ENCODE results near the gene NPHS1. TPM values are rescaled to one million over a fixed set of nuclear protein-coding genes. Genes with fewer than 3 reads are reported as not detected.
"Not testable (repeated sequence)": the region's sequence is repeated elsewhere in the genome, so short reads cannot be mapped to it uniquely, and the experiment has no call there.

Gene NPHS1
- polyA plus RNA-seq, 1 donor: 0.71 TPM

GRCh38 chr19:35848919-35849505 lies 3.3 kb downstream of the NPHS1 start:
- no peak for DNase-seq

GRCh38 chr19:35848486-35848885 lies 3.8 kb downstream of the NPHS1 start:
- no peak for DNase-seq

GRCh38 chr19:35847911-35848310 lies 4.4 kb downstream of the NPHS1 start:
- no peak for DNase-seq

GRCh38 chr19:35846038-35846668 lies 6.2 kb downstream of the NPHS1 start:
- DNase-seq: no peak

GRCh38 chr19:35845215-35846037 lies 6.9 kb downstream of the NPHS1 start:
- no peak for DNase-seq

- DNase-seq: no peak
Observed at GRCh38 chr19:35844482-35845214, 7.7 kb downstream of the NPHS1 start.

GRCh38 chr19:35843676-35844481 lies 8.4 kb downstream of the NPHS1 start:
- DNase-seq: no peak

- no peak for DNase-seq
Observed at GRCh38 chr19:35842666-35843272, 9.5 kb downstream of the NPHS1 start.

- no peak for DNase-seq
Observed at GRCh38 chr19:35841961-35842595, 10.2 kb downstream of the NPHS1 start.

- not testable (repeated sequence) for DNase-seq
Observed at GRCh38 chr19:35836096-35836495, 16.2 kb downstream of the NPHS1 start.

- DNase-seq: no peak
Observed at GRCh38 chr19:35833972-35834371, 18.3 kb downstream of the NPHS1 start.

GRCh38 chr19:35832054-35832453 lies 20.2 kb downstream of the NPHS1 start:
- DNase-seq: no peak

- DNase-seq: no peak
Observed at GRCh38 chr19:35830986-35831385, 21.3 kb downstream of the NPHS1 start.

- peak; percentile 84 for DNase-seq
Observed at GRCh38 chr19:35828692-35829301, 23.5 kb downstream of the NPHS1 start.

- DNase-seq: no peak
Observed at GRCh38 chr19:35824150-35824549, 28.2 kb downstream of the NPHS1 start.

- no peak for DNase-seq
Observed at GRCh38 chr19:35822579-35822978, 29.7 kb downstream of the NPHS1 start.

GRCh38 chr19:35818445-35818844 lies 33.9 kb downstream of the NPHS1 start:
- no peak for DNase-seq

GRCh38 chr19:35816846-35817245 lies 35.5 kb downstream of the NPHS1 start:
- no peak for DNase-seq

GRCh38 chr19:35816262-35816661 lies 36.0 kb downstream of the NPHS1 start:
- no peak for DNase-seq

GRCh38 chr19:35813043-35813890 lies 39.0 kb downstream of the NPHS1 start:
- no peak for DNase-seq
